Putamen (tissue), 1 donor: ENCODE measurements around the gene MAD1L1.

Experiments
- DNase-seq: peaks from one replicate; pipeline ENCODE4 v3.0.0-alpha.2; 2016; ENCODE audit warnings: low spot score

MAD1L1 gene

GRCh38 chr7:2242541-2243429, 10.0 kb upstream of the MAD1L1 start:
- no peak for DNase-seq

- peak; percentile 75 for DNase-seq
Measured at GRCh38 chr7:2241580-2242540, 9.1 kb upstream of the MAD1L1 start, which contains the start of the genes MRM2 and NUDT1. TSS of gene MRM2 (minus strand) at chr7:2242205. CDS start at chr7:2242169, 36 bp downstream. TSS of gene NUDT1 (plus strand) at chr7:2242226. CDS start at chr7:2244575, 2,349 bp downstream.

- DNase-seq: no peak
Measured at GRCh38 chr7:2239242-2239641, 6.5 kb upstream of the MAD1L1 start.

GRCh38 chr7:2237109-2237602, 4.4 kb upstream of the MAD1L1 start:
- DNase-seq: peak; percentile 37

GRCh38 chr7:2233926-2234325, 1.2 kb upstream of the MAD1L1 start:
- DNase-seq: no peak

GRCh38 chr7:2231992-2232765, 566 bp downstream of the MAD1L1 start:
- DNase-seq: no peak

GRCh38 chr7:2230882-2231281, 1.9 kb downstream of the MAD1L1 start:
- no peak for DNase-seq

- DNase-seq: no peak
Measured at GRCh38 chr7:2230226-2230625, 2.5 kb downstream of the MAD1L1 start.

GRCh38 chr7:2229467-2229866, 3.3 kb downstream of the MAD1L1 start:
- DNase-seq: no peak

- DNase-seq: no peak
Measured at GRCh38 chr7:2228921-2229320, 3.8 kb downstream of the MAD1L1 start.

- DNase-seq: no peak
Measured at GRCh38 chr7:2227699-2228098, 5.0 kb downstream of the MAD1L1 start.

GRCh38 chr7:2225830-2226229, 6.9 kb downstream of the MAD1L1 start:
- no peak for DNase-seq

- DNase-seq: no peak
Measured at GRCh38 chr7:2225336-2225735, 7.4 kb downstream of the MAD1L1 start.

- no peak for DNase-seq
Measured at GRCh38 chr7:2224934-2225333, 7.8 kb downstream of the MAD1L1 start.

- DNase-seq: no peak
Measured at GRCh38 chr7:2224491-2224928, 8.2 kb downstream of the MAD1L1 start.

- DNase-seq: no peak
Measured at GRCh38 chr7:2223321-2223720, 9.4 kb downstream of the MAD1L1 start.

- no peak for DNase-seq
Measured at GRCh38 chr7:2222516-2222915, 10.2 kb downstream of the MAD1L1 start.

GRCh38 chr7:2220954-2221353, 11.8 kb downstream of the MAD1L1 start:
- DNase-seq: no peak

- DNase-seq: no peak
Measured at GRCh38 chr7:2220506-2220905, 12.2 kb downstream of the MAD1L1 start.

GRCh38 chr7:2220030-2220429, 12.7 kb downstream of the MAD1L1 start:
- no peak for DNase-seq

- no peak for DNase-seq
Measured at GRCh38 chr7:2219606-2220005, 13.1 kb downstream of the MAD1L1 start.

- no peak for DNase-seq
Measured at GRCh38 chr7:2219136-2219535, 13.6 kb downstream of the MAD1L1 start.
